Mesothelial cell of epicardium (in vitro differentiated cells): Measurements from ENCODE around the gene CHMP4B. TPM values are rescaled to one million over a fixed set of nuclear protein-coding genes. Genes with fewer than 3 reads are reported as not detected.

Source experiments
- DNase-seq, 2 experiments: peaks; one replicate each; pipeline ENCODE4 v3.0.0; 2021; ENCODE audit warnings: low spot score in 2 of 2; ENCODE audit not compliant: unreplicated experiment in 2 of 2
- H3K27ac Mint-ChIP-seq: 2 replicates; pipeline ENCODE4 v1.8.0; 2021; ENCODE audit warnings: mixed read lengths
- H3K27me3 Mint-ChIP-seq: 2 replicates; pipeline ENCODE4 v1.8.0; 2021; ENCODE audit warnings: low read depth, mixed read lengths
- H3K36me3 Mint-ChIP-seq: 2 replicates; pipeline ENCODE4 v1.8.0; 2021; ENCODE audit warnings: mixed read lengths
- H3K4me1 Mint-ChIP-seq: 2 replicates; pipeline ENCODE4 v1.8.0; 2021; ENCODE audit warnings: mixed read lengths
- H3K4me3 Mint-ChIP-seq: 2 replicates; pipeline ENCODE4 v1.8.0; 2021; ENCODE audit warnings: mild to moderate bottlenecking, moderate library complexity, mixed read lengths
- H3K9me3 Mint-ChIP-seq: 2 replicates; pipeline ENCODE4 v1.8.0; 2021; ENCODE audit warnings: mixed read lengths
- total RNA-seq: library from RNA; stranded (reverse); gene quantifications from 3 replicates; pipeline ENCODE4 v1.2.1, GENCODE V29; 2021
- TF ChIP-seq, protein P1 (sequence below): fragments of 200-600 bp; sonication (generic); IDR thresholded peaks from one replicate; pipeline ENCODE4 v1.5.0; 2021; ENCODE audit warnings: antibody characterized with exemption; ENCODE audit not compliant: unreplicated experiment

CHMP4B gene
- total RNA-seq, 1 donor from 2014 or later: 76.9 TPM

GRCh38 chr20:33829636-33830035 lies 18.5 kb downstream of the CHMP4B start:
- Mint-ChIP-seq H3K4me3 (no peak overlapping the region), H3K4me1 (peaks cover 80% of the 10 kb centered on the region), H3K9me3 (no peaks in the 10 kb centered on the region), H3K27ac (peak overlapping the region; percentile 91), H3K27me3 (no peaks in the 10 kb centered on the region), H3K36me3 (peaks cover 6% of the 10 kb centered on the region)
- no peak for DNase-seq
- TF ChIP-seq, protein P1, sequence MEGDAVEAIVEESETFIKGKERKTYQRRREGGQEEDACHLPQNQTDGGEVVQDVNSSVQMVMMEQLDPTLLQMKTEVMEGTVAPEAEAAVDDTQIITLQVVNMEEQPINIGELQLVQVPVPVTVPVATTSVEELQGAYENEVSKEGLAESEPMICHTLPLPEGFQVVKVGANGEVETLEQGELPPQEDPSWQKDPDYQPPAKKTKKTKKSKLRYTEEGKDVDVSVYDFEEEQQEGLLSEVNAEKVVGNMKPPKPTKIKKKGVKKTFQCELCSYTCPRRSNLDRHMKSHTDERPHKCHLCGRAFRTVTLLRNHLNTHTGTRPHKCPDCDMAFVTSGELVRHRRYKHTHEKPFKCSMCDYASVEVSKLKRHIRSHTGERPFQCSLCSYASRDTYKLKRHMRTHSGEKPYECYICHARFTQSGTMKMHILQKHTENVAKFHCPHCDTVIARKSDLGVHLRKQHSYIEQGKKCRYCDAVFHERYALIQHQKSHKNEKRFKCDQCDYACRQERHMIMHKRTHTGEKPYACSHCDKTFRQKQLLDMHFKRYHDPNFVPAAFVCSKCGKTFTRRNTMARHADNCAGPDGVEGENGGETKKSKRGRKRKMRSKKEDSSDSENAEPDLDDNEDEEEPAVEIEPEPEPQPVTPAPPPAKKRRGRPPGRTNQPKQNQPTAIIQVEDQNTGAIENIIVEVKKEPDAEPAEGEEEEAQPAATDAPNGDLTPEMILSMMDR: no peak

DNA sequence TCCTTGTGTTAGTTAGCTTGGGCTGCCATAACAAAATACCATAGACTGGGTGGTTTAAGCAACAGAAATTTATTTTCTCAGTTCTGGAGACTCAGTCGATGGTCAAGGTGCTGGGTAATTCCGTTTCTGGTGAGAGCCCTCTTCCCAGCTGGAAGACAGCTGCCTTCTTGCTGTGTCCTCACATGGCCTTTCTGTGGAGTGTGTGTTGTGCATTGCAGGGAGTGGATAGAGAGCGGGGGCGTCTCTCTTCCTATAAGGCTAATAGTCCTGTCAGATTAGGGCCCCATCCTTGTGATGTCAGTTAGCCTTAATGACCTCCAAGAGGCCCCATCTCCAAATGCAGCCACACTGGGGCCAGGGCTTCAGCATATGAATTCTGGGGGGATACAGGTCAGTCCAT lies 19.2 kb downstream of the CHMP4B start:
- no peak for DNase-seq
- Mint-ChIP-seq H3K36me3 (peaks cover 10% of the 10 kb centered on the region), H3K4me1 (peaks cover 77% of the 10 kb centered on the region), H3K4me3 (no peak overlapping the region), H3K27me3 (no peaks in the 10 kb centered on the region), H3K27ac (no peak overlapping the region), H3K9me3 (peaks cover 4% of the 10 kb centered on the region)
- TF ChIP-seq, protein P1: no peak

- H3K36me3 Mint-ChIP-seq: peaks cover 18% of the 10 kb centered on the region
- DNase-seq: no peak
- H3K4me3 Mint-ChIP-seq: peak overlapping the region; percentile 8
- TF ChIP-seq, protein P1: no peak
- H3K27ac Mint-ChIP-seq: peak overlapping the region; percentile 85
- H3K9me3 Mint-ChIP-seq: peaks cover 7% of the 10 kb centered on the region
- peaks cover 71% of the 10 kb centered on the region for H3K4me1 Mint-ChIP-seq
- H3K27me3 Mint-ChIP-seq: no peaks in the 10 kb centered on the region
These were observed 21.1 kb downstream of the CHMP4B start for GRCh38 chr20:33832103-33832804.

DNA sequence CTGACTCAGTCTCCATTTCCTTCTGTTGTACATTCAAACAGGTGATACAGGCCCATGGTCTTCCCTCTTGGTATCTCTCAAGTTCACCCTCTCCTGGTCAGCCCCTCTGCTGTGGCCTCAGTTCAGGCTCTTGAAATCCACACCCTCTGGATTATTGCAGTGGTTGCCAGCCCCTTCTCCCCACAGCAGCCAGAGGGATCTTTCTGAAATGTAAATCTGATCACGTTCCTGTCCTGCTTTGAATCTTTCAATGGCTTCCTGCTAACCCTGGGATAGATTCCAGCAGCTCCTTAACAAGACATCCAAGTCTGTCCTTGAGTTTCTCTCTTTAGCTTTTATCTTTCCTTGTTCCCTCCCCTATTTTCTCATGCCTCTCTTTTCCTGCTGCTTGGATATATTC lies 22.2 kb downstream of the CHMP4B start:
- Mint-ChIP-seq H3K9me3 (peaks cover 7% of the 10 kb centered on the region), H3K27ac (peak overlapping the region; percentile 64), H3K36me3 (peaks cover 18% of the 10 kb centered on the region), H3K27me3 (no peaks in the 10 kb centered on the region), H3K4me1 (peaks cover 69% of the 10 kb centered on the region), H3K4me3 (no peak overlapping the region)
- DNase-seq: no peak
- TF ChIP-seq, protein P1: no peak

DNA sequence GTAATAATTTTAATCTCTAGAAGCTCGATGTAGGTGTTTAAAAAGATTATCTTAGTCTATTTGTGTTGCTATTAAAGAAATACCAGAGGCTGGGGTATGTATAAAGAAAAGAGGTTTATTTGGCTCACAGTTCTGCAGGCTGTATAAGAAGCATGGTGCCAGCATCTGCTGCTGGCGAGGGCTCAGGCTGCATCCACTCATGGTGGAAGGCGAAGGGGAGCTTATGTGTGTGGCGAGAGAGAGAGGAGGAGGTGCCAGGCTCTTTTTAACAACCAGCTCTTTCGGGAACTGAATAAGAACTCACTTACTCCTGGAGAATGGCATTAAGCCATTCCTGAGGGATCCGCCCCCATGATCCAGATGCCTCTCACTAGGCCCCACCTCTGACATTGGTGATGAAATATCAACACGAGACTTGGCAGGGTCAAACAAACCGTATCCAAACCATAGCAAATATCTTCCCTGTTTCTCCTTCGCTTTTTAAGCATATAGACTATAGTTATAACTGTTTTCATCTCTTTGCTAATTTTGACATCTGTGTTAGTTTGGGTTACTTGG lies 24.5 kb downstream of the CHMP4B start:
- Mint-ChIP-seq H3K4me3 (no peak overlapping the region), H3K36me3 (peaks cover 18% of the 10 kb centered on the region), H3K27me3 (no peaks in the 10 kb centered on the region), H3K27ac (no peak overlapping the region), H3K4me1 (peaks cover 53% of the 10 kb centered on the region), H3K9me3 (peaks cover 7% of the 10 kb centered on the region)
- DNase-seq: no peak
- TF ChIP-seq, protein P1: no peak
